Astrocyte (in vitro differentiated cells and primary cell): Measurements from ENCODE around the gene ETFA. TPM values are rescaled to one million over a fixed set of nuclear protein-coding genes. Genes with fewer than 3 reads are reported as not detected.

ENCODE experiments used
- DNase-seq: peaks from one replicate; pipeline ENCODE4 v3.0.0-alpha.2; 2010; ENCODE audit warnings: low read depth
- FAIRE-seq: peaks from 2 replicates; lab custom pipeline; 2011; peaks lifted over from hg19 to GRCh38; lab: Jason Lieb, UNC
- H2AFZ ChIP-seq: 2 replicates; pipeline ENCODE4 v1.6.0; 2012; ENCODE audit warnings: low read depth, low read length, inconsistent platforms
- H3K27ac ChIP-seq: 2 replicates; pipeline ENCODE4 v1.5.1; 2011; ENCODE audit warnings: low read depth, low read length, inconsistent platforms
- H3K27me3 ChIP-seq: 2 replicates; pipeline ENCODE4 v1.6.0; 2011; ENCODE audit warnings: low read length, inconsistent platforms; ENCODE audit not compliant: insufficient read depth
- H3K36me3 ChIP-seq: 2 replicates; pipeline ENCODE4 v1.5.1; 2011; ENCODE audit warnings: low read length, inconsistent platforms; ENCODE audit not compliant: insufficient read depth
- H3K4me1 ChIP-seq: 2 replicates; pipeline ENCODE4 v1.5.1; 2011; ENCODE audit warnings: low read length, inconsistent platforms; ENCODE audit not compliant: insufficient read depth
- H3K4me2 ChIP-seq: 2 replicates; pipeline ENCODE4 v1.6.0; 2012; ENCODE audit warnings: low read length, inconsistent platforms
- H3K4me3 ChIP-seq: 2 replicates; pipeline ENCODE4 v1.5.1; 2011; ENCODE audit warnings: low read depth, mild to moderate bottlenecking, low read length, inconsistent platforms; ENCODE audit not compliant: insufficient read depth
- H3K79me2 ChIP-seq: 2 replicates; pipeline ENCODE4 v1.6.0; 2012; ENCODE audit warnings: mild to moderate bottlenecking, low read length, inconsistent platforms; ENCODE audit not compliant: insufficient read depth
- H3K9ac ChIP-seq: 2 replicates; pipeline ENCODE4 v1.6.0; 2012; ENCODE audit warnings: mild to moderate bottlenecking, low read length, inconsistent platforms
- H3K9me3 ChIP-seq: 2 replicates; pipeline ENCODE4 v1.5.1; 2012; ENCODE audit warnings: low read depth, mild to moderate bottlenecking, low read length, inconsistent platforms; ENCODE audit not compliant: insufficient read depth
- H4K20me1 ChIP-seq: 2 replicates; pipeline ENCODE4 v1.6.0; 2012; ENCODE audit warnings: low read length, inconsistent platforms; ENCODE audit not compliant: insufficient read depth
- H3K27ac Mint-ChIP-seq: one replicate; pipeline ENCODE4 v1.8.0; 2021; ENCODE audit warnings: mild to moderate bottlenecking, mixed read lengths; ENCODE audit not compliant: unreplicated experiment
- H3K27me3 Mint-ChIP-seq: one replicate; pipeline ENCODE4 v1.8.0; 2021; ENCODE audit warnings: low read depth, mixed read lengths; ENCODE audit not compliant: unreplicated experiment
- H3K36me3 Mint-ChIP-seq: one replicate; pipeline ENCODE4 v1.8.0; 2021; ENCODE audit warnings: low read depth, mixed read lengths; ENCODE audit not compliant: unreplicated experiment
- H3K4me1 Mint-ChIP-seq: one replicate; pipeline ENCODE4 v1.8.0; 2021; ENCODE audit warnings: low read depth, mixed read lengths; ENCODE audit not compliant: unreplicated experiment
- H3K4me3 Mint-ChIP-seq: one replicate; pipeline ENCODE4 v1.8.0; 2021; ENCODE audit warnings: mild to moderate bottlenecking, moderate library complexity, mixed read lengths; ENCODE audit not compliant: unreplicated experiment
- H3K9me3 Mint-ChIP-seq: one replicate; pipeline ENCODE4 v1.8.0; 2021; ENCODE audit warnings: mild to moderate bottlenecking, mixed read lengths; ENCODE audit not compliant: unreplicated experiment
- EZH2 ChIP-seq: IDR thresholded peaks from 2 replicates; pipeline ENCODE4 v1.6.1; 2012; ENCODE audit warnings: mild to moderate bottlenecking, low read length, inconsistent platforms; ENCODE audit not compliant: insufficient read depth
- total RNA-seq: library from RNA; stranded (reverse); gene quantifications from 2 replicates; pipeline ENCODE4 v1.2.1, GENCODE V29; 2021
- TF ChIP-seq, protein P1 (sequence below): IDR thresholded peaks from 2 replicates; pipeline ENCODE4 v1.5.1; 2011; ENCODE audit warnings: low read depth, mild to moderate bottlenecking, inconsistent platforms, low read length, moderate library complexity; ENCODE audit not compliant: insufficient read depth

Gene ETFA
- total RNA-seq, 1 donor from 2014 or later, result 126 TPM

DNA sequence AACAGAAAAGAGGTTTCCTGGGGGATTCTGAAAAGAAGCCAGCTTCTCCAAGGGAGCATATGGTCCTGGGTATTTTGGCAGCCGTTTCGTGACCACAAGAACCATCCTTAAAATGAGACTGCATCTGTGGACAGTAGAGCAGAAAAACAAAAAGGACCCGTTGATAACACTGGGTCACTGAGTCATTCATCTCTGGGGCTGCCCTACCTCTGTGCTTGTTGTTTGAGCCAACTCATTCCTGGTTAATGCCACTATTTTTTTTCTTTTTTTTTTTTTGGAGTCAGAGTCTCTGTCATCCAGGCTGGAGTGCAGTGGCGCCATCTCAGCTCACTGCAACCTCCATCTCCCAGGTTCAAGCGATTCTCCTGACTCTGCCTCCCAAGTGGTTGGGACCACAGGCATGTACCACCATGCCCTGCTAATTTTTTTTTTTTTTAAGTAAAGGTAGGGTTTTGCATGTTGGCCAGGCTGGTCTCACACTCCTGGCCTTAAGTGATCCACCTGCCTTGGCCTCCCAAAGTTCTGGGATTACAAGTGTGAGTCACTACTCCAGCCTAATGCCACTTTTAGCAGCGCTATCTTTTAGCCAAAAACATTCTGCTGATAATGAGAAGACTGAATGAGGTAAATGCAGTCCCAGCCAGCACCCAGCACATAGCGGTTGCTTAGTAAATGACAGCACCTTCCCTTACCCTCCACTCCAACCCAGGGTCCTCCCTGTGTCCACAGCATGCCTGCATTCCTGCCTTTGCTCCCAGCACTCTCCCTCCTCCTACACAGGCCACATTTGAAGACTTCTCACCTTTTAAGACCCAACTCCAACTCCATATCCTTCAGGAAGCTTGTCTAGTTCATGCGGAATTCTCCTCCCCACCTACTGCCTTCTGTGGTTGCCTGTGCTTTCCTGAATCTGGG is 16.2 kb upstream of the ETFA start:
- Mint-ChIP-seq H3K36me3 (no peaks in the 10 kb centered on the region), H3K9me3 (no peaks in the 10 kb centered on the region), H3K4me1 (peaks cover 6% of the 10 kb centered on the region), H3K27ac (peak overlapping the region; percentile 80), H3K4me3 (peak overlapping the region; percentile 27), H3K27me3 (peaks cover 27% of the 10 kb centered on the region)
- Histone ChIP-seq H3K4me1 (peaks cover 8% of the 10 kb centered on the region), H3K4me3 (no peak overlapping the region), H3K27ac (no peak overlapping the region), H3K79me2 (no peaks in the 10 kb centered on the region), H3K9ac (no peak overlapping the region), H3K27me3 (peaks cover 51% of the 10 kb centered on the region), H4K20me1 (no peaks in the 10 kb centered on the region), H3K9me3 (no peaks in the 10 kb centered on the region), H3K36me3 (no peaks in the 10 kb centered on the region), H3K4me2 (no peak overlapping the region), H2AFZ (no peak overlapping the region)
- DNase-seq (peak; percentile 52), FAIRE-seq (no peak)
- no peak for TF ChIP-seq EZH2
- TF ChIP-seq, protein P1, sequence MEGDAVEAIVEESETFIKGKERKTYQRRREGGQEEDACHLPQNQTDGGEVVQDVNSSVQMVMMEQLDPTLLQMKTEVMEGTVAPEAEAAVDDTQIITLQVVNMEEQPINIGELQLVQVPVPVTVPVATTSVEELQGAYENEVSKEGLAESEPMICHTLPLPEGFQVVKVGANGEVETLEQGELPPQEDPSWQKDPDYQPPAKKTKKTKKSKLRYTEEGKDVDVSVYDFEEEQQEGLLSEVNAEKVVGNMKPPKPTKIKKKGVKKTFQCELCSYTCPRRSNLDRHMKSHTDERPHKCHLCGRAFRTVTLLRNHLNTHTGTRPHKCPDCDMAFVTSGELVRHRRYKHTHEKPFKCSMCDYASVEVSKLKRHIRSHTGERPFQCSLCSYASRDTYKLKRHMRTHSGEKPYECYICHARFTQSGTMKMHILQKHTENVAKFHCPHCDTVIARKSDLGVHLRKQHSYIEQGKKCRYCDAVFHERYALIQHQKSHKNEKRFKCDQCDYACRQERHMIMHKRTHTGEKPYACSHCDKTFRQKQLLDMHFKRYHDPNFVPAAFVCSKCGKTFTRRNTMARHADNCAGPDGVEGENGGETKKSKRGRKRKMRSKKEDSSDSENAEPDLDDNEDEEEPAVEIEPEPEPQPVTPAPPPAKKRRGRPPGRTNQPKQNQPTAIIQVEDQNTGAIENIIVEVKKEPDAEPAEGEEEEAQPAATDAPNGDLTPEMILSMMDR, result no peak

DNA sequence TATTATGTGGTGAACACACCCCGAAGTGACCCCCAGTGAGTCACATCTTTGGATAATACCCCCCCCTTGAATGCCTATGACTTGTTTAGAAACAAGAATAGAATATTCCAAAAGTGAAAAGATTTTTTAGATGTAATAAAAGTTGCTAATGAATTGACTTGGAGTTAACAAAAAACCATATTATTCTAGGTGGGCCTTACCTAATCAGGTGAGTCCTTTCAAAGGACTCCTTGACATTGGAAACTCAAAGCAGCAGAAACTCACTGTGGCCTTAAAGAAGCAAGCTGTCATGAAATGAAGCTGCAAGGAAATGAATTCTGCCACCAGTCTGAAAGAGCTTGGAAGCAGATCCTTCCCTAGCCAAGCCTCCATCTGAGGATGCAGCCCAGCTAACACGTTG is 14.4 kb upstream of the ETFA start:
- Mint-ChIP-seq H3K4me3 (no peak overlapping the region), H3K36me3 (no peaks in the 10 kb centered on the region), H3K9me3 (no peaks in the 10 kb centered on the region), H3K27me3 (peaks cover 25% of the 10 kb centered on the region), H3K27ac (no peak overlapping the region), H3K4me1 (peaks cover 6% of the 10 kb centered on the region)
- peaks cover 8% of the 10 kb centered on the region for H3K4me1 ChIP-seq
- no peaks in the 10 kb centered on the region for H3K79me2 ChIP-seq
- H3K4me3 ChIP-seq, result no peak overlapping the region
- H3K4me2 ChIP-seq, result no peak overlapping the region
- no peak for TF ChIP-seq EZH2
- no peaks in the 10 kb centered on the region for H3K36me3 ChIP-seq
- H4K20me1 ChIP-seq, result no peaks in the 10 kb centered on the region
- no peak overlapping the region for H3K27ac ChIP-seq
- H3K9ac ChIP-seq, result no peak overlapping the region
- DNase-seq, result no peak
- no peaks in the 10 kb centered on the region for H3K9me3 ChIP-seq
- H3K27me3 ChIP-seq, result peaks cover 61% of the 10 kb centered on the region
- no peak for FAIRE-seq
- no peak overlapping the region for H2AFZ ChIP-seq

GRCh38 chr15:76324066-76324465 is 12.8 kb upstream of the ETFA start:
- H3K27me3 Mint-ChIP-seq, result peaks cover 17% of the 10 kb centered on the region
- peaks cover 8% of the 10 kb centered on the region for H3K4me1 ChIP-seq
- peaks cover 56% of the 10 kb centered on the region for H3K27me3 ChIP-seq
- no peaks in the 10 kb centered on the region for H3K9me3 ChIP-seq
- no peak overlapping the region for H3K27ac ChIP-seq
- TF ChIP-seq EZH2, result no peak
- TF ChIP-seq, protein P1, result no peak
- H3K4me3 Mint-ChIP-seq, result no peak overlapping the region
- no peak overlapping the region for H3K27ac Mint-ChIP-seq
- no peak overlapping the region for H3K9ac ChIP-seq
- no peaks in the 10 kb centered on the region for H4K20me1 ChIP-seq
- H3K9me3 Mint-ChIP-seq, result no peaks in the 10 kb centered on the region
- no peaks in the 10 kb centered on the region for H3K36me3 ChIP-seq
- H3K4me3 ChIP-seq, result no peak overlapping the region
- no peak overlapping the region for H3K4me2 ChIP-seq
- H3K79me2 ChIP-seq, result no peaks in the 10 kb centered on the region
- DNase-seq, result no peak
- peaks cover 6% of the 10 kb centered on the region for H3K4me1 Mint-ChIP-seq
- no peak overlapping the region for H2AFZ ChIP-seq
- no peak for FAIRE-seq
- H3K36me3 Mint-ChIP-seq, result no peaks in the 10 kb centered on the region
